GM23248 (cell line): Measurements from ENCODE around the gene POU2F1. TPM values are rescaled to one million over a fixed set of nuclear protein-coding genes. Genes with fewer than 3 reads are reported as not detected.
A peak's percentile ranks its signal among the peaks of the same experiment; 100 is the strongest.

Experiments used
- DNase-seq: peaks from one replicate; pipeline ENCODE4 v3.0.0-alpha.2; 2015
- H2AFZ ChIP-seq: fragments of 200-600 bp; sonication (generic); 2 replicates; pipeline ENCODE4 v1.6.1; 2016; ENCODE audit warnings: antibody characterized with exemption
- H3F3A ChIP-seq: fragments of 200-600 bp; sonication (generic); 2 replicates; pipeline ENCODE4 v1.6.1; 2016; ENCODE audit warnings: mild to moderate bottlenecking, antibody characterized with exemption, mixed run types; ENCODE audit not compliant: insufficient read depth
- H3K27ac ChIP-seq: fragments of 200-600 bp; sonication (generic); 2 replicates; pipeline ENCODE4 v1.5.1; 2016; ENCODE audit warnings: mild to moderate bottlenecking
- H3K27me3 ChIP-seq: fragments of 200-600 bp; sonication (generic); replicated peaks from 2 replicates; pipeline ENCODE4 v1.6.1; 2016; ENCODE audit warnings: mild to moderate bottlenecking; ENCODE audit not compliant: insufficient read depth
- H3K36me3 ChIP-seq: fragments of 200-600 bp; sonication (generic); 2 replicates; pipeline ENCODE4 v1.6.1; 2016; ENCODE audit warnings: low read depth, mild to moderate bottlenecking
- H3K4me1 ChIP-seq: fragments of 200-600 bp; sonication (generic); 2 replicates; pipeline ENCODE4 v1.6.1; 2016; ENCODE audit warnings: mild to moderate bottlenecking; ENCODE audit not compliant: insufficient read depth
- H3K4me2 ChIP-seq: fragments of 200-600 bp; sonication (generic); one replicate; pipeline ENCODE4 v1.6.1; 2016; ENCODE audit warnings: mild to moderate bottlenecking; ENCODE audit not compliant: unreplicated experiment
- H3K4me3 ChIP-seq: fragments of 200-600 bp; sonication (generic); 2 replicates; pipeline ENCODE4 v1.5.1; 2016; ENCODE audit warnings: mild to moderate bottlenecking
- H3K79me2 ChIP-seq: fragments of 200-600 bp; sonication (generic); 2 replicates; pipeline ENCODE4 v1.6.1; 2016; ENCODE audit warnings: mild to moderate bottlenecking; ENCODE audit not compliant: insufficient read depth
- H3K9ac ChIP-seq: fragments of 200-600 bp; sonication (generic); 2 replicates; pipeline ENCODE4 v1.6.1; 2016; ENCODE audit warnings: mild to moderate bottlenecking
- H3K9me2 ChIP-seq: fragments of 200-600 bp; sonication (generic); 2 replicates; pipeline ENCODE4 v1.6.1; 2016; ENCODE audit warnings: mixed run types, mild to moderate bottlenecking, moderate library complexity; ENCODE audit not compliant: insufficient read depth
- H3K9me3 ChIP-seq: fragments of 200-600 bp; sonication (generic); one replicate; pipeline ENCODE4 v1.6.1; 2017; ENCODE audit warnings: low read depth
- H4K20me1 ChIP-seq: fragments of 200-600 bp; sonication (generic); 2 replicates; pipeline ENCODE4 v1.6.0; 2016; ENCODE audit not compliant: insufficient read depth
- EZH2 ChIP-seq: fragments of 200-600 bp; sonication (generic); IDR thresholded peaks from 2 replicates; pipeline ENCODE4 v1.6.1; 2018; ENCODE audit warnings: antibody characterized with exemption, mild to moderate bottlenecking; ENCODE audit not compliant: insufficient read depth, poor library complexity, severe bottlenecking
- EZH2phosphoT487 ChIP-seq: fragments of 200-600 bp; sonication (generic); IDR thresholded peaks from 2 replicates; pipeline ENCODE4 v1.6.1; 2018; ENCODE audit warnings: antibody characterized with exemption, moderate library complexity, mild to moderate bottlenecking, low read depth; ENCODE audit not compliant: insufficient read depth
- WGBS, 2 experiments: methylation state at CpG; one replicate each; pipeline ENCODE4 v1.1.6; 2015 to 2017; ENCODE audit warnings: low lambda C conversion rate in 2 of 2, low coverage in 1 of 2; ENCODE audit errors: missing lambda C conversion rate in 2 of 2; 5-methylcytosine and 5-hydroxymethylcytosine counted together
- in situ Hi-C: fragments of 300-500 bp; cut with MboI; formaldehyde crosslinking; loops from 2 replicates; pipeline ENCODE4 v1.15.0; 2020
- polyA plus RNA-seq: library from polyadenylated mRNA; unstranded; fragments of >200 nt; fragmentation: Nextera tagmentation; extraction: Ambion mirVana; gene quantifications from 2 replicates; pipeline ENCODE4 v1.2.1, GENCODE V29; 2016
- total RNA-seq: library from RNA; depleted of rRNA; stranded (reverse); fragments of >200 nt; shearing (Covaris generic); gene quantifications from 2 replicates; pipeline ENCODE4 v1.2.3, GENCODE V29; 2014

POU2F1 gene
- total and polyA plus RNA-seq, 2 experiments from 2014 or later, result 3.4 to 3.7 TPM

- TF ChIP-seq EZH2phosphoT487 (no peak), EZH2 (no peak)
- no peak for DNase-seq
- Histone ChIP-seq H3K9me3 (no peaks in the 10 kb centered on the region), H3K36me3 (no peaks in the 10 kb centered on the region), H3K4me2 (no peak overlapping the region), H3K9ac (no peak overlapping the region), H3F3A (no peaks in the 10 kb centered on the region), H3K4me1 (no peaks in the 10 kb centered on the region), H2AFZ (no peak overlapping the region), H3K27ac (no peak overlapping the region), H3K4me3 (no peak overlapping the region), H4K20me1 (peaks cover 9% of the 10 kb centered on the region; the same call in 1 of the 2 replicates), H3K9me2 (no peaks in the 10 kb centered on the region), H3K79me2 (peaks cover 54% of the 10 kb centered on the region; the same call in 1 of the 2 replicates), H3K27me3 (no peaks in the 10 kb centered on the region)
- in situ Hi-C loops, result no loop called here
- 70 to 80% methylated on average over 2 of the region's 2 CpGs for WGBS, 2 experiments
These were observed 73.8 kb downstream of the POU2F1 start for GRCh38 chr1:167294528-167294927.

DNA sequence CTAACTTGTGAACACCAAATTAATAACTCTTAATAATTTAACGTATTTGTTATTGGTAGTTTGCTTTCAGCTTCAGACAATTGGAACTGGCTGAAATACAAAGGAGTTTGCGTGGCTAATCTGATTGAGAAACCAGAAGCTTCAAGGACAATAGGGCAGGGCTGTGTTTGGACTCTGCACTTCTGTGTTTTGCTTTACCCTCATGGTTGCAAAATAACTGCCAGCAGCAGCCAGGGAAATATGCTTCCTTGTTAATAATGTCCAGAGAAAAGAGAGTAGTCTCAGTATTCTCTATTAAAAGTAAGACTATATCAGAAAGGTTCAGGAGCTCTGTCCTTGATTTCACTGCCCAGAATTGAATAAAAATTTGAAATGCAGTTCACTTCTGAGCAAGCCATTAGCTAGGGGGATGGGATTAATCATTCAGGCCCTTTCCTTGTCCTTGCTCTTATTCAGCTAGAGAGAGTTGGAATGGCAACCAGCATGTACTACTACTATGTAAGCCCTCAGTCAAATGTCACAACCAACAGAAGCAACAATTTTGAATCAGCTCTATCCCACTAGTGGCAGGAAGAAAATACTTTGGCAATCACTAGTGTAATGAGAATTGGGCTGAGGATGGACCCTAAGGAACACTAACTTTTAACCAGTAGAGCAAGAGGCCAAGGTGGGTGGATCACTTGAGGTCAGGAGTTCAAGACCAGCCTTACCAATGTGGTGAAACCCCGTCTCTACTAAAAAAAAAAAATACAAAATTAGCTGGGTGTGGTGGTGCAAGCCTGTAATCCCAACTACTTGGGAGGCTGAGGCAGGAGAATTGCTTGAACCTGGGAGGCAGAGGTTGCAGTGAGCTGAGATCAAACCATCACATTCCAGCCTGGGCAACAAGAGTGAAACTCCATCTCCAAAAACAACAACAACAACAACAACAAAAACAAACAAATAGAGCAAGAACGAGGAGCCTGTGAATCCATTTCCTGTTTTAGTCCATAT, 76.8 kb downstream of the POU2F1 start:
- DNase-seq, result peak; percentile 5
- WGBS, 2 experiments, result 82 to 86% methylated on average over 3 to 4 of the region's 4 CpGs
- in situ Hi-C loops, result no loop called here

DNA sequence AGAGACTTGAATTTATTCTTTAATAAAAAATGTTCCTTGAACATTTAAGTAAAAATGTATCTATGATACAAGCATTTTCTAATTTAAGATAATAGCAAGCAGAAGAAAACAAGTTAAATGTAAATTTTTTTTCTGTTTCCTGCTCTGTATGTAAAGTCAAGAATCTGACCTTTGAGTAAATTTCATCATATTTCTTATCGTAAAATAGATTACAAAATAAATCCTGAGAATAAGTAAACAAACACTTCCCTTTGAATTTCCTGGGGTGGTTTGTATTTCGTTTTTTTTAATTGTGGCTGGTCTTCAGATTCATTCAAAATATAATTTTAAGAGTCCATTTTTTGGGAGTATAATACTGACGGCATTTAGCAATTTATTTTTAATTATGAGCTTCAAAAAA, 77.6 kb downstream of the POU2F1 start:
- H3K4me3 ChIP-seq, result no peak overlapping the region
- no peak for DNase-seq
- H3K36me3 ChIP-seq, result no peaks in the 10 kb centered on the region
- no peak overlapping the region for H3K27ac ChIP-seq
- no peaks in the 10 kb centered on the region for H3K9me2 ChIP-seq
- H3K4me1 ChIP-seq, result no peaks in the 10 kb centered on the region
- H4K20me1 ChIP-seq, result no peaks in the 10 kb centered on the region
- no peak overlapping the region for H3K9ac ChIP-seq
- TF ChIP-seq EZH2, result no peak
- TF ChIP-seq EZH2phosphoT487, result no peak
- H3F3A ChIP-seq, result no peaks in the 10 kb centered on the region
- no peak overlapping the region for H2AFZ ChIP-seq
- no peak overlapping the region for H3K4me2 ChIP-seq
- 90 to 97% methylated on average over 3 of the region's 3 CpGs for whole genome bisulfite sequencing, 2 experiments
- H3K9me3 ChIP-seq, result no peaks in the 10 kb centered on the region
- peaks cover 39% of the 10 kb centered on the region for H3K79me2 ChIP-seq
- in situ Hi-C loops, result no loop called here
- H3K27me3 ChIP-seq, result no peaks in the 10 kb centered on the region

More for the DNA sequence above, 76.8 kb downstream of the POU2F1 start:
- H3K9ac ChIP-seq, result no peak overlapping the region
- H3K4me1 ChIP-seq, result no peaks in the 10 kb centered on the region
- H3K79me2 ChIP-seq, result peaks cover 43% of the 10 kb centered on the region
- H3K9me3 ChIP-seq, result no peaks in the 10 kb centered on the region
- H3K36me3 ChIP-seq, result no peaks in the 10 kb centered on the region
- TF ChIP-seq EZH2, result no peak
- TF ChIP-seq EZH2phosphoT487, result no peak
- H3F3A ChIP-seq, result no peaks in the 10 kb centered on the region
- no peaks in the 10 kb centered on the region for H4K20me1 ChIP-seq
- no peak overlapping the region for H3K4me3 ChIP-seq
- no peak overlapping the region for H3K4me2 ChIP-seq
- no peak overlapping the region for H2AFZ ChIP-seq
- no peaks in the 10 kb centered on the region for H3K9me2 ChIP-seq
- H3K27me3 ChIP-seq, result no peaks in the 10 kb centered on the region
- H3K27ac ChIP-seq, result no peak overlapping the region

GRCh38 chr1:167301355-167301754, 80.7 kb downstream of the POU2F1 start:
- in situ Hi-C loops, result no loop called here
- Histone ChIP-seq H3K4me2 (no peak overlapping the region), H3K9ac (no peak overlapping the region), H4K20me1 (no peaks in the 10 kb centered on the region), H2AFZ (no peak overlapping the region), H3K36me3 (no peaks in the 10 kb centered on the region), H3K27ac (no peak overlapping the region), H3K9me2 (no peaks in the 10 kb centered on the region), H3K4me1 (no peaks in the 10 kb centered on the region), H3K79me2 (peaks cover 24% of the 10 kb centered on the region; the same call in 1 of the 2 replicates), H3K4me3 (no peak overlapping the region), H3F3A (no peaks in the 10 kb centered on the region), H3K27me3 (no peaks in the 10 kb centered on the region), H3K9me3 (no peaks in the 10 kb centered on the region)
- WGBS, 2 experiments, result 79 to 94% methylated on average over 1 of the region's 1 CpG
- DNase-seq, result no peak
- TF ChIP-seq EZH2phosphoT487 (no peak), EZH2 (no peak)
